CD4-positive, alpha-beta T cell treated with Interleukin-10 for 1 hour (primary cell): ENCODE data around the gene METTL24.
"Not testable (repeated sequence)": the region's sequence is repeated elsewhere in the genome, so short reads cannot be mapped to it uniquely, and the experiment has no call there.

ENCODE experiments used
- DNase-seq: peaks from one replicate; pipeline ENCODE4 v3.0.0-alpha.2; 2020

METTL24 gene

DNA sequence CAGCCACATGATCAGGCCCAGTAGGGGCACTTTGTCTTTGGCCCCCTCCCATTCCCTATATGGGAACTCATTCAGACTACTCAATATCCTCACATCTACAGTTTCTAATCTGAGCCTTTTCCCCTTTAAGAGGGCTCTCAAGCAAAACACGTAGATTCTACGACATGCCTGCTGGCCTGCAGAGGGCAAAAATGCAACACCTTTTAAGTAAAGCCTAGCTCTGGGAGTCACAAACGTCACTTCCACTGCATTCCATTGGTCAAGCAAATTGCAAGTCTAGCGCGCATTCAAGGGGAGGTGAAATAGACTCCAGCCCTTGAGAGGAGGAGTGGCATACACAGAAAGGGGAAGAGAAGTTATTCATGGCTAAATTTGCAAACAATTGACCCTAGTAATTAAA lies 107.3 kb downstream of the METTL24 start:
- no peak for DNase-seq

DNA sequence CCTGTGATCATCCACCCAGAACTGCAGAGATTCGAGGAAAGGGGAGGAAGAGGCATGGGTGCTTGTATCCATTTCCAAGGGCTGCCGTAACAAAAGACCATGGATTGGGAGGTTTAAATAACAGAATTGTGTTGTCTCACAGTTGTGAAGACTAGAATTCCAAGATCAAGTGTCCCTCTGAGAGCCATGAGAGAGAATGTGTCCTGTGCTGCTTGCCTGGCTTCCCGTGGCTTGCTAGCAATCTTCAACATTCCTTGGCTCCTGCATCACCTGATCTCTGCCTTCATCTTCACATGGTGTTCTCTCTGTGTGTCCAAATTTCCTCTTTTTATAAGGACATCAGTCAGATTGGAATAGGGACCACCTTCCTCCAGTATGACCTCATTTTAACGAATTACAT lies 108.1 kb downstream of the METTL24 start:
- DNase-seq, result no peak

- DNase-seq, result no peak
These were observed 111.1 kb downstream of the METTL24 start for GRCh38 chr6:110246900-110247546.

GRCh38 chr6:110246378-110246777 lies 111.8 kb downstream of the METTL24 start:
- DNase-seq, result no peak

DNA sequence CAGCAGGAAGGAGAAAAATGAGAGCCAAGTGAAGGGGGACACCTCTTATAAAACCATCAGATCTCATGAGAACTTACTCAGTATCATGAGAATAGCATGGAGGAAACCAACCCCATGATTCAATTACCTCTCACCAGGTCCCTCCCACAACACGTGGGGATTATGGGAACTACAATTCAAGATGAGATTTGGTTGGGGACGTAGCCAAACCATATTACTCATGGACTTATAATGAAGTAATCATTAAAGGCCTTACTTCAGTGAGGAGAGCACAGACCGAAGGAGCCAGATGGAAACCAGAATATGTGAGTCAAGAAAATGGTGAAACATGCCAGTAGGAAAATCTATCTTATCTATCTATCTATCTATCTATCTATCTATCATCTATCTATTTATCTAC lies 113.5 kb downstream of the METTL24 start:
- DNase-seq, result not testable (repeated sequence)

DNA sequence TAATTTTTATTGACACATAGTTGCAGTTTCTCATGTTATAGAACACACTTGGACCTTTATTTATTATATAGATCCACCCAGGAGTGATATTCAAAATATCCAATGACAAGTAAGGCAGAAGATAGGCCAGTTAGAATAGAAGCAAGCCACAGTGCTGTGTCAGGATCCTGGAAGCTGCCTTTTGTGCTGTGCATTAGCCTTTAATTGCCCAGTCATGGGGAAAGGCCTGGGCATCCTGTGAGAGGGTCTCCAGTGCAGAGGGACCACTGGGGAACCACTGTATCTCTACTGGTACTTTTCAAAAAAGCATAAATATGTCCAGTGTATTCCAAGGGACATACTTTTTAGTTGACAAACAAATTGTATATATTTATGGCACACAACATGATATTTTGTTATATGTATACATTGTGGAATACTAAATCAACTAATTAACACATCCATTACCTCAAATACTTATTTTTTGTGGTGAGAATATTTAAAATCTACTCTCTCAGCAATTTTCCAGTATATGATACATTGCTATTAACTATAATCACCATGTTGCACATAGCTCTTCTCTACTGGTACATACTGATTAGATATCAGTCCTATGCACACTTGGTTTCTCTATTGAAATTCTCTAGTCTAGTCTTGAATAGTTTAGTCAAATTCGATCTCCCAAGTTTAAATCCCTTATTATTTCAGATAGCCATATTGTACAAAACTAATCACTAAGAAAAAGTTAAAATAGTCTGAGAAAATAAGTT lies 118.4 kb downstream of the METTL24 start:
- DNase-seq, result no peak

DNA sequence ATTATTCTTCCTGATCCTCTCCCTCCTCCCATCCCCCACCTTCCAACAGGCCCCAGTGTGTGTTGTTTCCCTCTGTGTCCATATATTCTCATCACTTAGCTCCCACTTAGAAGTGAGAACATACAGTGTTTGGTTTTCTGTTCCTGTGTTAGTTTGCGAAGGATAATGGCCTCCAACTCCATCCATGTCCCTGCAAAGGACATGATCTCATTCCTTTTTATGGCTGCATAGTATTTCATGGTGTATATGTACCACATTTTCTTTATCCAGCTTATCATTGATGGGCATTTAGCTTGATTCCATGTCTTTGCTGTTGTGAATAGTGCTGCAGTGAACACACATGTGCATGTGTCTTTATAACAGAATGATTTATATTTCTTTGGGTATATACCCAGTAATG lies 122.1 kb downstream of the METTL24 start:
- DNase-seq, result not testable (repeated sequence)

DNA sequence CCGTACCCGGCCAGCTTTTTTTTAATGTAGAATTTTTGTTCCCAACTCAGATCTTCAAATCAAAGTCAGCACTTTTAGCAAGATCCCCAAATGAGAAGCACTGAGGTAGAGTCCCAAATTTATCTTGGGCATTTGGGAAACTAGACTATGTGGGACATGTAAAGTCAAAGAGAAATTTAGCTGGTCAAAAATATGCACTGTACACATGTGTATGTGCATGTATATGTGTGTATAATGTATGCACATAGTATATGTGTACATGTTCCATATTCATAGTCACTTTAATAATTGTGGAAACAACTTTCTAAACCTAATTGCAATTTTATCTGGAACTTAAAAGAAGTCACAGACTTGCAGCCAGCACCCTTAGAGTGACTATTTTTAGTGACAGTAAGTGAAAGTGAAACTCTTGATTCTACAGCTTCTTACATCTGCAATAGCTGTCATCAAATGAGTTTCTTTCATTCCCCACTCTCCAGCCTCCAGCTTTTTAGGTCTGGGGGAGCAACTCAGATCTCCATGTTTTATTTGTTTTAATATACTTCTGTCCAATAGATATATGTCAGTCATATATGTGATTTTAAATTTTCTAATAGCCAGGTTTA lies 124.3 kb downstream of the METTL24 start:
- DNase-seq, result peak; percentile 24

DNA sequence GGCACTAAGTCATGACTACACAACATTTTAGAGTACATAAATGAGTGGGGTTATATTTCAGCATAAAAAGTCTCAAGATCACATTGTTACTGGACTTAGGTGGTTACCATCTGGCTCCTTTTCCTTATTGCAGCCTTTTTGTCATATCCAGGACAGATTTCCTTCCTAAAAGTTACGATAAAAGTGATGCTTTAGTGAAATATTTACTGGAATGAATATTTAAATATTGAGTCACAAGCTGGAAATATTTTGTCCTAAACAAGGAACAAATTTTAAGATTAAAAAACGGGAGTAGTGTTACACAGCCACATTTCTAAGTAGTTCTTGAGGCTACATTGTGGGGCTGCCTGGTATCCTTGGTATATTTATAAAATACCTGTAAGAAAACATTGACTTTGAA lies 125.7 kb downstream of the METTL24 start:
- DNase-seq, result no peak

GRCh38 chr6:110226261-110226660 lies 131.9 kb downstream of the METTL24 start:
- no peak for DNase-seq

- DNase-seq, result no peak
These were observed 136.4 kb downstream of the METTL24 start for GRCh38 chr6:110221738-110222137.

DNA sequence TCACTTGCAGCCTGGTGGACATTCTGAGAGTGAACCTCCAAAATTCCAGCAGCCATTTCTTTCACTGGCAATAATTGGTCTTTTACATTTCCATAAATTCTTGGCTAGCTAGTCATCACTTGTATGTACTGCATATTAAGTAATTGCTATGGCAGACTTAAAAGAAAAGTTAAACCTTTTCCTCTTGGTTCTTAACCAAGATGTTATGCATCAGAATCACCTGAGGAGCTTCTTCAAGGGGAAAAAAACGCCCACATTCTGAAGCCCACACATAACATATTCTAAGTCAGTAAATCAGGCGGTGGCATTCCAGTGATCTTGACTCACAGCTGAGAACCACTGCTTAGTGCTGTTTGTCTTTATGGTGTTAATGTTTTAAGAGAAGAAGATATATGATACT lies 140.9 kb downstream of the METTL24 start:
- DNase-seq, result no peak

- DNase-seq, result no peak
These were observed 142.0 kb downstream of the METTL24 start for GRCh38 chr6:110216140-110216539.

- DNase-seq, result no peak
These were observed 143.8 kb downstream of the METTL24 start for GRCh38 chr6:110214338-110214737.

DNA sequence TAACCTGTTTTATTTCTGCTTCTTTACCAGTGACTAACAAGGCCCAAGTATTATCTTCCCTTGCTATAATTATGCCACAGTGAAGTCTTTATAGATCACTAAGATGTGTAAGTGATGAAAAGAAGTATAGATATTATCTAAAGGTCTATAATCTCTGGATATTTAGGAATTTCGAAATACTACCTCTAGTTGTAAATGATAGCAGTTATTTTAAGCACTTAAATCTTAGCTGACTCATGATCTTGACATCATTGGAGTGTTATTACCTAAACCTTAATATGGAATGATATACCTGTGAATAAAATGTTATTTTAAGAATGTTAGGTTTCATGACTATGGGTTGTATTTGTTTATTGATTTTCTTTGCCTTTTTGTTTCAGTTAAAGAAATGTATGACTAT lies 146.4 kb downstream of the METTL24 start:
- no peak for DNase-seq

DNA sequence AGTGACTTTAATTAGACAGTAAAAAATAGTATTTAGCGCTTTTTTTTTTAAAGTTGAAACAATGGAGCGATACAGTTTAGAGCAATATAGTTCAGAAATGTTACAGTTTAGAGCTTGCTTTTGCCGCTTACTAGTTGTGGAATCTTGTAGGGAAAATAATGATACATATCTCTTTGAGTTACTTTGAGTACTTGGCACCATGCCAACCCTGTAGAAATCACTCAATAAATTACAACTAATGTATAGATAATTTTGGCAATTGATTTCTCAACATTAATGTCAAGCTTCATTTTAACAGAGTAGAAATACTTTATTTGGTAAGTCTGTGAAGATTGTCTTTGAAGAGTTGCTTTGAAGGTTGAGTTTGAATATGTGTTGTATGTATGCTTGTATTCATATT lies 150.5 kb downstream of the METTL24 start:
- no peak for DNase-seq

GRCh38 chr6:110201151-110201884 lies 156.8 kb downstream of the METTL24 start:
- DNase-seq, result no peak

DNA sequence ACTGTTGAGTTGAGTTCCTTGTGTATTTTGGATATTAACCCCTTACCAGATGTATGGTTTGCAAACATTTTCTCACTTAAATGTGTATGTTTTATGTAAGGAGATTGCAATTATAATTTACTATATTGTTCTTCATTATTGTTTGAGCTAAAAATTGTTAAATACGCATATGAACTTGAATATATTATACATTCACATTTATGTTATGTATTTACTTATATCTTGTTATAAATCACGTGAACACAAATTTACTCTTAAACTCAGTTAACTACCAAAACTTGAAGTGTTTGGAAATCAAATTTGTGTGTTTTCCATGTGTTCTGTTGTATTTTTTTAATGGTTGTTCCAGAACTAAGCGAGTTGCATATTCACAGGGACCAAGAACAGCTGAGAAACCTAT lies 159.6 kb downstream of the METTL24 start:
- no peak for DNase-seq

DNA sequence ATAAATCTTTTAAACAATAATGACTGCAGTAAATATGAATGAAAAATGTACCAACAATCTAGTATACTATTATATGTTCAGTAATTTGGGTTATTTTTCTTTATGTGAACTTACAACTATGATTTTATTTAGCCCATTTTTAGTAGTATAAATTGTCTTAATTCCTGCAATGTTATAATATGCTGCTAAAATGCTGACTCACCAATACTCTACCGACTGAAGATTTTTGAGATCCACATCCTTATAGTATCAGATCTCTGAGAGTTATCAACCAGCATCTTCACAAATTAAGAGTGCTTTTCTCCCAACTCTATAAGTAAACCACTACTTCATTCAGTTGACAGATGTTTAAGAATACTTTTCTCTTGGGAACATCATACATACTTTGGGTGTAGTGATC lies 161.3 kb downstream of the METTL24 start:
- DNase-seq, result no peak

- DNase-seq, result no peak
These were observed 162.5 kb downstream of the METTL24 start for GRCh38 chr6:110195639-110196038.
